HEK293T (cell line): Measurements from ENCODE around the gene ARHGAP9.

Experiments used
- ARNT ChIP-seq: fragments of 450-650 bp; IDR thresholded peaks from 2 replicates; pipeline ENCODE4 v1.6.1; 2017; ENCODE audit warnings: mild to moderate bottlenecking
- BHLHE40 ChIP-seq: fragments of 450-650 bp; IDR thresholded peaks from 2 replicates; pipeline ENCODE4 v1.6.1; 2016; ENCODE audit warnings: mild to moderate bottlenecking, moderate library complexity, borderline replicate concordance
- CTBP1 ChIP-seq: fragments of 450-650 bp; IDR thresholded peaks from 2 replicates; pipeline ENCODE4 v1.6.1; 2016; ENCODE audit warnings: borderline replicate concordance
- FOXA1 ChIP-seq: fragments of 450-650 bp; IDR thresholded peaks from 2 replicates; pipeline ENCODE4 v1.6.1; 2016; ENCODE audit warnings: mild to moderate bottlenecking
- FOXK2 ChIP-seq: fragments of 450-650 bp; IDR thresholded peaks from 2 replicates; pipeline ENCODE4 v1.6.1; 2016; ENCODE audit warnings: mild to moderate bottlenecking
- FOXM1 ChIP-seq: fragments of 450-650 bp; IDR thresholded peaks from 2 replicates; pipeline ENCODE4 v1.6.1; 2017; ENCODE audit warnings: mild to moderate bottlenecking, borderline replicate concordance
- HDGF ChIP-seq: fragments of 450-650 bp; IDR thresholded peaks from 2 replicates; pipeline ENCODE4 v1.6.1; 2017; ENCODE audit warnings: antibody characterized with exemption, borderline replicate concordance
- SP1 ChIP-seq: fragments of 450-650 bp; IDR thresholded peaks from 2 replicates; pipeline ENCODE4 v1.6.1; 2017
- SUZ12 ChIP-seq: fragments of 450-650 bp; IDR thresholded peaks from 2 replicates; pipeline ENCODE4 v1.6.1; 2016; ENCODE audit warnings: mild to moderate bottlenecking
- ZNF384 ChIP-seq: fragments of 450-650 bp; IDR thresholded peaks from 2 replicates; pipeline ENCODE4 v1.6.1; 2016

DNA sequence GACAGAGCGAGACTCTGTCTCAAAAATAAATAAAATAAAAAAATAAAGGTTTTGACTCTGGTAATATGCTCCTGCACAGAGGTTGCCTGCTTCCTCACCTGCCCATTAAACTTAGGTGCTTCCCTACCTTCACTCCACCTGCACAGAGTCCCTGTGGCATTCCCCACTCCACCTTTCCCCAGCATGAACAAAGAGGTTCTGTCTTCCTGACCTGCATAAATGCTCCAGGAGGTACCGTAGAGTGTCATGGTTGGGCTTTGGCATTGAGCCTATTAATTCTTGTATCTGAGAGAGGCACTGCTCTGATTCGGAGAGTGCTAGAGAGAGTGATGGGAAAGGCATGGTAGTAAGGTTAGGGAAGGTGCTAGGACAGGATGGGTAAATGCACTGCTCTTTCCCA lies 6.3 kb downstream of the ARHGAP9 start:
- TF ChIP-seq HDGF (no peak), FOXA1 (no peak), ZNF384 (no peak), BHLHE40 (no peak), SUZ12 (no peak), FOXM1 (no peak), ARNT (no peak), FOXK2 (no peak), SP1 (no peak), CTBP1 (no peak)
